K562 (cell line): ENCODE measurements around the gene UNC5C. TPM values are rescaled to one million over a fixed set of nuclear protein-coding genes. Genes with fewer than 3 reads are reported as not detected.

ENCODE experiments used
- ATAC-seq: fragments of 200-7000 bp; cut with Tn5 transposase; 3 replicates; pipeline ENCODE4 v1.9.1; 2020; ENCODE audit warnings: moderate library complexity
- BruUV-seq: library from RNA; stranded (reverse); fragments of 400-500 nt; replicated peaks from 2 replicates; lab custom pipeline; 2021; lab: Mats Ljungman, UMichigan
- CTCF ChIA-PET: fragments of 300-600 bp; formaldehyde crosslinking; extraction: SDS; loops from one replicate; lab custom pipeline; 2021; ENCODE audit warnings: low intra/inter-chr PET ratio; lab: Yijun Ruan, JAX
- POLR2A ChIA-PET: fragments of 300-600, 350-650 bp; sonication (Branson Sonifier 250); formaldehyde crosslinking; extraction: SDS; loops from one replicate; lab custom pipeline; 2021; ENCODE audit warnings: antibody characterized with exemption, inconsistent platforms; lab: Yijun Ruan, JAX
- DNase-seq, 4 experiments: peaks; one replicate each; pipeline versions ENCODE4 v3.0.0 to v3.0.0-alpha.2; 2011 to 2018; ENCODE audit warnings: low spot score in 3 of 4, mixed read lengths in 3 of 4; ENCODE audit errors: extremely low read depth in 1 of 4
- FAIRE-seq: peaks from 2 replicates; lab custom pipeline; 2011; peaks lifted over from hg19 to GRCh38; lab: Jason Lieb, UNC
- H2AFZ ChIP-seq: 2 replicates; pipeline ENCODE4 v1.6.0; 2011; ENCODE audit warnings: low read depth, low read length, control low read depth, inconsistent platforms
- H3K27ac ChIP-seq: fragments of 200-600 bp; 3 replicates; pipeline ENCODE4 v1.8.0; 2011; ENCODE audit warnings: low read depth, mild to moderate bottlenecking, control low read depth, inconsistent platforms, low read length, moderate library complexity, mixed read lengths; ENCODE audit errors: extremely low read depth
- H3K27me3 ChIP-seq, 2 experiments: fragments of 300-600 bp in 1 of 2; 2 replicates in 1 of 2; 3 replicates in 1 of 2; pipeline versions ENCODE4 v1.6.0 to v1.8.0; 2011; ENCODE audit warnings: inconsistent platforms in 2 of 2, low read length in 2 of 2, mild to moderate bottlenecking in 1 of 2, mixed read lengths in 1 of 2, moderate library complexity in 1 of 2; ENCODE audit not compliant: control insufficient read depth in 2 of 2, insufficient read depth in 2 of 2
- H3K36me3 ChIP-seq: fragments of 300-600 bp; 3 replicates; pipeline ENCODE4 v1.8.0; 2011; ENCODE audit warnings: mild to moderate bottlenecking, low read length, inconsistent platforms; ENCODE audit not compliant: control insufficient read depth, insufficient read depth
- H3K4me1 ChIP-seq, 2 experiments: fragments of 200-600 bp in 1 of 2; replicated peaks in 1 of 2; 2 replicates in 1 of 2; 3 replicates in 1 of 2; pipeline versions ENCODE4 v1.5.1 to v1.8.0; 2011; ENCODE audit warnings: inconsistent platforms in 2 of 2, low read length in 2 of 2, mild to moderate bottlenecking in 1 of 2, mixed read lengths in 1 of 2, moderate library complexity in 1 of 2; ENCODE audit not compliant: control insufficient read depth in 2 of 2, insufficient read depth in 2 of 2
- H3K4me2 ChIP-seq: 2 replicates; pipeline ENCODE4 v1.6.1; 2011; ENCODE audit warnings: low read length, control low read depth, inconsistent platforms, mixed read lengths; ENCODE audit not compliant: insufficient read depth
- H3K4me3 ChIP-seq: fragments of 200-600 bp; sonication (generic), shearing (Covaris generic); 2 replicates; pipeline ENCODE4 v1.5.1; 2016; ENCODE audit warnings: control low read depth, inconsistent platforms
- H3K79me2 ChIP-seq: fragments of 200-600 bp; 3 replicates; pipeline ENCODE4 v1.8.0; 2011; ENCODE audit warnings: low read length, inconsistent platforms; ENCODE audit not compliant: control insufficient read depth, insufficient read depth
- H3K9ac ChIP-seq, 2 experiments: 2 replicates each; pipeline versions ENCODE4 v1.6.0 to v1.6.1; 2011; ENCODE audit warnings: low read depth in 2 of 2, low read length in 2 of 2, control low read depth in 1 of 2, inconsistent platforms in 1 of 2, mild to moderate bottlenecking in 1 of 2, mixed read lengths in 1 of 2; ENCODE audit not compliant: insufficient read depth in 1 of 2
- H3K9me1 ChIP-seq: one replicate; pipeline ENCODE4 v1.6.0; 2011; ENCODE audit warnings: inconsistent platforms, mild to moderate bottlenecking, low read length, moderate library complexity; ENCODE audit not compliant: control insufficient read depth, insufficient read depth
- H3K9me3 ChIP-seq: replicated peaks from 2 replicates; pipeline ENCODE4 v1.5.1; 2011; ENCODE audit warnings: low read depth, low read length, inconsistent platforms; ENCODE audit not compliant: control insufficient read depth, insufficient read depth
- H4K20me1 ChIP-seq: replicated peaks from 2 replicates; pipeline ENCODE4 v1.6.1; 2011; ENCODE audit warnings: low read length, inconsistent platforms, mixed read lengths; ENCODE audit not compliant: control insufficient read depth, insufficient read depth
- FOXK1 ChIP-seq: sonication (generic); formaldehyde crosslinking; IDR thresholded peaks from 2 replicates; pipeline ENCODE4 v1.8.0; 2022; ENCODE audit warnings: missing genetic modification reagents, mild to moderate bottlenecking, borderline replicate concordance
- HBP1 ChIP-seq: fragments of 450-650 bp; formaldehyde crosslinking; IDR thresholded peaks from 2 replicates; pipeline ENCODE4 v1.4.0; 2022; ENCODE audit warnings: missing genetic modification characterization
- KLF6 ChIP-seq: fragments of 250-450 bp; sonication (Bioruptor Pico); IDR thresholded peaks from 2 replicates; pipeline ENCODE4 v1.4.0; 2020; ENCODE audit warnings: mild to moderate bottlenecking, moderate library complexity, borderline replicate concordance
- POLR2H ChIP-seq: IDR thresholded peaks from 2 replicates; pipeline ENCODE4 v1.6.1; 2016; ENCODE audit warnings: missing genetic modification characterization, low read depth, mild to moderate bottlenecking, control low read depth, missing compliant biosample characterization, moderate library complexity
- SRSF9 ChIP-seq: fragments of 200-400 bp; formaldehyde crosslinking; IDR thresholded peaks from 2 replicates; pipeline ENCODE4 v1.6.1; 2017; ENCODE audit warnings: low read depth, low read length, borderline replicate concordance
- TAF7 ChIP-seq: fragments of 450-650 bp; IDR thresholded peaks from 2 replicates; pipeline ENCODE4 v1.6.1; 2016; ENCODE audit warnings: missing genetic modification characterization, missing compliant biosample characterization
- YBX1 ChIP-seq: fragments of 450-650 bp; IDR thresholded peaks from 2 replicates; pipeline ENCODE4 v1.7.1; 2016; ENCODE audit warnings: mild to moderate bottlenecking
- ZNF395 ChIP-seq: fragments of 200-800 bp; sonication (Bioruptor generic); IDR thresholded peaks from 2 replicates; pipeline ENCODE4 v1.6.1; 2017; ENCODE audit warnings: missing genetic modification characterization, missing compliant biosample characterization
- ZNF507 ChIP-seq: conservative IDR thresholded peaks from 2 replicates; pipeline ENCODE4 v1.6.1; 2017; ENCODE audit warnings: missing genetic modification characterization, missing compliant biosample characterization
- ZNF766 ChIP-seq: fragments of 200-800 bp; sonication (Bioruptor generic); conservative IDR thresholded peaks from 2 replicates; pipeline ENCODE4 v1.6.1; 2016; ENCODE audit warnings: missing genetic modification characterization, missing compliant biosample characterization
- WGBS: fragments of 100-300 bp; shearing (Covaris generic); methylation state at CpG from one replicate; pipeline ENCODE4 v1.1.6; 2016; ENCODE audit warnings: low coverage, mixed read lengths; ENCODE audit not compliant: insufficient coverage; ENCODE audit errors: missing lambda C conversion rate; 5-methylcytosine and 5-hydroxymethylcytosine counted together
- in situ Hi-C: fragments of 300-500 bp; cut with MboI; formaldehyde crosslinking; loops from 4 replicates; pipeline ENCODE4 v1.15.0; 2018; ENCODE audit warnings: inconsistent platforms, mixed read lengths
- intact Hi-C: fragments of 100-400 bp; cut with micrococcal nuclease; formaldehyde crosslinking; loops from 2 replicates; pipeline ENCODE4 v1.14.2; 2022
- polyA plus RNA-seq, 8 experiments: library from polyadenylated mRNA; depleted of rRNA in 4 of 8; stranded (reverse) in 5 of 8; unstranded in 3 of 8; fragments of >200 nt; fragmentation: Nextera tagmentation in 2 of 8; fragmentation: Illumina TruSeq in 1 of 8; extraction: Ambion mirVana in 2 of 8; extraction: Trizol in 1 of 8; gene quantifications; 2 replicates each; pipeline versions ENCODE4 v1.2.1 to v1.2.3, GENCODE V29; 2011 to 2014; ENCODE audit warnings: inconsistent platforms in 1 of 8, missing spikeins in 1 of 8
- total RNA-seq, 7 experiments: library from RNA; depleted of rRNA in 6 of 7; stranded (reverse); fragments of >200 nt in 6 of 7; fragmentation: Illumina TruSeq in 2 of 7; extraction: Trizol in 2 of 7; gene quantifications; 2 replicates each; pipeline versions ENCODE4 v1.2.1 to v1.2.3, GENCODE V29; 2011 to 2021; ENCODE audit warnings: low replicate concordance in 1 of 7

Gene UNC5C
- total and polyA plus RNA-seq, 9 of the 15 experiments (the other 6 are each of a cell fraction or from before 2014, with no cell fraction given) = under 0.01 to 0.10 (median 0.03) TPM; not detected in 1

- Histone ChIP-seq H3K79me2 (no peaks in the 10 kb centered on the region), H3K4me1 (no peaks in the 10 kb centered on the region), H3K4me3 (no peak overlapping the region), H3K27me3 (no peaks in the 10 kb centered on the region), H3K9me1 (no peaks in the 10 kb centered on the region), H4K20me1 (no peaks in the 10 kb centered on the region), H3K36me3 (no peaks in the 10 kb centered on the region), H3K9ac (no peak overlapping the region), H3K27ac (no peak overlapping the region), H3K9me3 (no peaks in the 10 kb centered on the region), H2AFZ (no peak overlapping the region), H3K4me2 (no peak overlapping the region)
- ChIA-PET CTCF (no interaction called here), POLR2A (interaction anchor here (0.7 kb wide), 1 partner anchor 14 kb away, joined by 3 read pairs; no protein-coding TSS in a partner anchor)
- intact Hi-C loops (no loop called here), in situ Hi-C loops (no loop called here)
- FAIRE-seq (no peak), ATAC-seq (no peak), DNase-seq (no peak)
- BruUV-seq = no TSS peak
- TF ChIP-seq SRSF9 (no peak), ZNF395 (CRISPR knock-in tag) (no peak), ZNF766 (no peak), HBP1 (CRISPR knock-in tag) (no peak), KLF6 (CRISPR knock-in tag) (no peak), ZNF507 (no peak), POLR2H (no peak), TAF7 (tag) (no peak), YBX1 (no peak), FOXK1 (CRISPR knock-in tag) (no peak)
- 0% methylated on average over 5 of the region's 5 CpGs for WGBS
These were observed 42.5 kb upstream of the UNC5C start for GRCh38 chr4:95591278-95591677.
